OCI-M2 (cell line): ENCODE results near the gene TFEB.

ENCODE experiments used
- DNase-seq: peaks from one replicate; lab custom pipeline; 2025; ENCODE audit not compliant: unreplicated experiment; lab: John Stamatoyannopoulos, UW

TFEB gene

GRCh38 chr6:41739041-41739440 is 3.6 kb upstream of the TFEB start:
- no peak for DNase-seq

GRCh38 chr6:41737591-41738130 is 2.3 kb upstream of the TFEB start:
- DNase-seq, result no peak

- no peak for DNase-seq
Observed at GRCh38 chr6:41736800-41737555, 1.6 kb upstream of the TFEB start.

- DNase-seq, result no peak
Observed at GRCh38 chr6:41736186-41736733, 852 bp upstream of the TFEB start.

GRCh38 chr6:41734666-41735426 is 562 bp downstream of the TFEB start:
- DNase-seq, result peak; percentile 11

- no peak for DNase-seq
Observed at GRCh38 chr6:41733707-41734665, 1.4 kb downstream of the TFEB start.

- DNase-seq, result no peak
Observed at GRCh38 chr6:41733360-41733706, 2.1 kb downstream of the TFEB start.

GRCh38 chr6:41732591-41733359 is 2.6 kb downstream of the TFEB start:
- no peak for DNase-seq

GRCh38 chr6:41732149-41732548 is 3.3 kb downstream of the TFEB start:
- DNase-seq, result no peak

- no peak for DNase-seq
Observed at GRCh38 chr6:41731561-41732086, 3.8 kb downstream of the TFEB start.

- DNase-seq, result no peak
Observed at GRCh38 chr6:41730531-41731436, 4.6 kb downstream of the TFEB start.

- no peak for DNase-seq
Observed at GRCh38 chr6:41729624-41730023, 5.8 kb downstream of the TFEB start.

GRCh38 chr6:41728954-41729353 is 6.5 kb downstream of the TFEB start:
- no peak for DNase-seq

- DNase-seq, result no peak
Observed at GRCh38 chr6:41728073-41728936, 7.1 kb downstream of the TFEB start.

GRCh38 chr6:41727705-41728072 is 7.7 kb downstream of the TFEB start:
- no peak for DNase-seq

- no peak for DNase-seq
Observed at GRCh38 chr6:41726876-41727275, 8.5 kb downstream of the TFEB start.

GRCh38 chr6:41724586-41725501 is 10.6 kb downstream of the TFEB start:
- DNase-seq, result no peak
